Transverse colon (tissue), 4 donors: ENCODE data around the gene MCTP2. TPM values are rescaled to one million over a fixed set of nuclear protein-coding genes. Genes with fewer than 3 reads are reported as not detected.

Experiments
- DNase-seq: peaks from one replicate; pipeline ENCODE4 v3.0.0-alpha.2; 2019
- H3K27ac ChIP-seq, 4 donors: fragments of 200-600 bp; sonication (generic); 2 replicates each; pipeline ENCODE4 v1.5.1; 2016 to 2018; ENCODE audit warnings: inconsistent platforms in 4 of 4
- H3K27me3 ChIP-seq: fragments of 200-600 bp; sonication (generic); 2 replicates; pipeline ENCODE4 v1.5.1; 2017; ENCODE audit warnings: inconsistent platforms
- H3K36me3 ChIP-seq, 4 donors: fragments of 200-600 bp; sonication (generic); 2 replicates each; pipeline ENCODE4 v1.5.1; 2017 to 2019; ENCODE audit warnings: inconsistent platforms in 4 of 4
- H3K4me1 ChIP-seq, 4 donors: fragments of 200-600 bp; sonication (generic); 2 replicates each; pipeline ENCODE4 v1.5.1; 2017 to 2020; ENCODE audit warnings: inconsistent platforms in 4 of 4
- H3K4me3 ChIP-seq, 4 donors: fragments of 200-600 bp; sonication (generic); 1 replicate in 1 of 4; 2 replicates in 3 of 4; pipeline versions ENCODE4 v1.5.1 to v1.6.1; 2017 to 2019; ENCODE audit warnings: inconsistent platforms in 4 of 4
- H3K9me3 ChIP-seq, 2 donors: fragments of 200-600 bp; sonication (generic); 2 replicates each; pipeline ENCODE4 v1.5.1; 2017 to 2019; ENCODE audit warnings: inconsistent platforms in 2 of 2
- CTCF ChIP-seq, 5 experiments: fragments of 200-600 bp in 3 of 5; fragments of 450-650 bp in 2 of 5; sonication (generic) in 3 of 5; IDR thresholded peaks; 1 replicate in 2 of 5; 2 replicates in 3 of 5; pipeline ENCODE4 v1.5.1; 2016 to 2017; ENCODE audit warnings: antibody characterized with exemption in 5 of 5, inconsistent platforms in 3 of 5, mild to moderate bottlenecking in 2 of 5, moderate library complexity in 1 of 5
- EP300 ChIP-seq: sonication (generic); formaldehyde crosslinking; IDR thresholded peaks from one replicate; pipeline ENCODE4 v1.6.1; 2017; ENCODE audit warnings: antibody characterized with exemption, low read depth
- POLR2A ChIP-seq: fragments of 450-650 bp; IDR thresholded peaks from one replicate; pipeline ENCODE4 v1.6.1; 2016; ENCODE audit warnings: antibody characterized with exemption, mild to moderate bottlenecking, moderate library complexity
- POLR2AphosphoS5 ChIP-seq, 3 donors: sonication (generic); formaldehyde crosslinking; IDR thresholded peaks; one replicate each; pipeline ENCODE4 v1.6.1; 2016; ENCODE audit warnings: antibody characterized with exemption in 3 of 3
- WGBS, 2 donors: methylation state at CpG; one replicate each; pipeline ENCODE4 v1.1.5; 2018; ENCODE audit warnings: low coverage in 1 of 2; 5-methylcytosine and 5-hydroxymethylcytosine counted together
- in situ Hi-C, 4 donors: fragments of 200-750 bp; cut with MboI; loops; one replicate each; pipeline versions ENCODE4 v1.15.0 to v1.15.1; 2017; ENCODE audit warnings: low sequenced_read_pairs in 3 of 4, low pct_ligation_motif_present in 1 of 4, low pct_unique_long_range_greater_than_20kb in 1 of 4
- intact Hi-C: fragments of 100-400 bp; cut with DNase I; formaldehyde crosslinking; loops from one replicate; pipeline ENCODE4 v1.15.1; 2023; ENCODE audit warnings: low total_unique reads
- total RNA-seq, 4 donors: library from RNA; depleted of rRNA; stranded (reverse); fragments of >200 nt; gene quantifications; one replicate each; pipeline ENCODE4 v1.1.0, GENCODE V29; 2016

MCTP2 gene
- total RNA-seq, 4 donors from 2014 or later = 108 to 409 (median 144) TPM

- in situ Hi-C loops (no loop called here), intact Hi-C loops (no loop called here)
- H3K27me3 ChIP-seq = no peaks in the 10 kb centered on the region
- no peak overlapping the region for H3K4me3 ChIP-seq
- H3K36me3 ChIP-seq = peaks cover 0 to 7% (median 0%) of the 10 kb centered on the region in 4 donors
- no peaks in the 10 kb centered on the region for H3K4me1 ChIP-seq
- TF ChIP-seq POLR2A (no peak), POLR2AphosphoS5 (IDR thresholded peaks at IDR 0.05) (no peak), CTCF (IDR thresholded peaks at IDR 0.05) (no peak), EP300 (no peak)
- no peaks in the 10 kb centered on the region for H3K9me3 ChIP-seq
- 69 to 71% methylated on average over 11 to 13 of the region's 13 CpGs for WGBS, 2 donors
- no peak overlapping the region for H3K27ac ChIP-seq
- no peak for DNase-seq
These were observed 75.6 kb downstream of the MCTP2 start for GRCh38 chr15:94306700-94307650.

DNA sequence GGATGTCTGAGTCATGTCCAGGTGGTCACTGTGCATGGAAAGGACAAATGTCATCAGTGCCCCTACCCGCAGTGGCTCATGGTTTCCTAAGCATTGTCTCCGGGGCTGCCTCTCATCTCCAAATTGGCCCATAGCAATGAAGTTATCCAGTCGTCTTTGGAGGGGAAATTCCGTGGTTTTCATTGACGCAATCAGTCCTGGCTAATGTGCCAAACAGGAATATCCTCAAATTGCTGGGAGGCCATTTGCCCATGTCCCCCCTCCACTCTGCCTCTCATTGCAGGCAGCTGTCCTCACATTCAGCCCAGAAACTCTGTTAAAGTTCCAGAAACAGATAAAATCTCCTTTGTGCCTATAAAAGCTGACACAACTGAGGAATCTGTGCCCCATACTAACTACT lies 81.6 kb downstream of the MCTP2 start:
- in situ Hi-C loops = loop anchor here in 1 of 4 donors (10.0 kb wide), 1 partner anchor 148 kb away; no protein-coding TSS in a partner anchor

GRCh38 chr15:94314639-94315038 lies 83.3 kb downstream of the MCTP2 start:
- Histone ChIP-seq H3K9me3 (no peaks in the 10 kb centered on the region), H3K4me3 (no peak overlapping the region), H3K27me3 (no peaks in the 10 kb centered on the region), H3K36me3 (peaks cover 0 to 10% (median 0%) of the 10 kb centered on the region in 4 donors), H3K4me1 (no peaks in the 10 kb centered on the region), H3K27ac (no peak overlapping the region)
- DNase-seq = no peak
- in situ Hi-C loops = loop anchor here in 2 of 4 donors (5.0 to 10.0 kb wide), 2 partner anchors 150 to 152 kb away; no protein-coding TSS in a partner anchor
- no peak for TF ChIP-seq POLR2AphosphoS5 (IDR thresholded peaks at IDR 0.05)
- no peak for TF ChIP-seq CTCF (IDR thresholded peaks at IDR 0.05)
- no peak for TF ChIP-seq POLR2A
- no peak for TF ChIP-seq EP300
- 87 to 93% methylated on average over 2 to 3 of the region's 3 CpGs for WGBS, 2 donors
- intact Hi-C loops = no loop called here

More for the DNA sequence above, 81.6 kb downstream of the MCTP2 start:
- 50 to 83% methylated on average over 2 to 5 of the region's 5 CpGs for WGBS, 2 donors
- no peak for DNase-seq
- intact Hi-C loops = no loop called here
- Histone ChIP-seq H3K9me3 (no peaks in the 10 kb centered on the region), H3K4me3 (no peak overlapping the region), H3K36me3 (peaks cover 0 to 10% (median 0%) of the 10 kb centered on the region in 4 donors), H3K27ac (no peak overlapping the region), H3K4me1 (no peaks in the 10 kb centered on the region), H3K27me3 (no peaks in the 10 kb centered on the region)
- no peak for TF ChIP-seq CTCF (IDR thresholded peaks at IDR 0.05)
- TF ChIP-seq EP300 = no peak
- no peak for TF ChIP-seq POLR2A
- TF ChIP-seq POLR2AphosphoS5 (IDR thresholded peaks at IDR 0.05) = no peak

DNA sequence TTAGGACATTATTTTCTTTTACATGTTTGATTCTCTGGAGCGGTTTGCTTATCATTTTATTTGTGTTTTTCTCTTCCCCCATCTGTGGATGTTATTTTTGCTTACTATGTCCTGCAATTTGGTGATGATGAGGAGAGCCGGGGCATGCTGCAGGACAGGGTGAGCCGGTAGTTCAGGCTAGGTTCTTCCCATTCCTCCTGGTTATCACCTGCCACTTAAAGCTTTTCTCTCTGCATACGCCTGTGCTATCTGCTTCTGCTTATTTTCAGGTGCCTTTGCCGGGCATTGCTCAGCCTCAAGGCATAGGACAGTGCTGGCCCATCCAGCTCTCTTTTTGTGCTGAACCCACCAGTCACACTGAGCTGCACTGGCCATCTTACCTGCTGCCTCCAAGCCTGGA lies 85.8 kb downstream of the MCTP2 start:
- WGBS, 2 donors = 83 to 100% methylated on average over 2 to 5 of the region's 5 CpGs
- TF ChIP-seq CTCF (IDR thresholded peaks at IDR 0.05) = no peak
- TF ChIP-seq POLR2AphosphoS5 (IDR thresholded peaks at IDR 0.05) = no peak
- no peak for TF ChIP-seq EP300
- TF ChIP-seq POLR2A = no peak
- Histone ChIP-seq H3K4me1 (peaks cover 0 to 10% (median 7%) of the 10 kb centered on the region in 4 donors), H3K4me3 (no peak overlapping the region), H3K27ac (no peak overlapping the region), H3K9me3 (no peaks in the 10 kb centered on the region), H3K36me3 (peaks cover 0 to 10% (median 0%) of the 10 kb centered on the region in 4 donors), H3K27me3 (no peaks in the 10 kb centered on the region)
- intact Hi-C loops (no loop called here), in situ Hi-C loops (loop anchor here in 2 of 4 donors (5.0 to 10.0 kb wide), 2 partner anchors 152 to 155 kb away; no protein-coding TSS in a partner anchor)
- no peak for DNase-seq
